WTC11 (cell line): ENCODE data around the gene SLC4A8. TPM values are rescaled to one million over a fixed set of nuclear protein-coding genes. Genes with fewer than 3 reads are reported as not detected.
A peak's percentile ranks its signal among the peaks of the same experiment; 100 is the strongest.

Experiments used
- ATAC-seq: fragments of 200-7000 bp; cut with Tn5 transposase; 2 replicates; pipeline ENCODE4 v1.10.0; 2021; ENCODE audit warnings: mild to moderate bottlenecking, moderate library complexity
- CTCF ChIA-PET: fragments of 300-600 bp; sonication (Branson Sonifier 250); formaldehyde crosslinking; loops from one replicate; lab custom pipeline; 2021; ENCODE audit warnings: antibody characterized with exemption; lab: Charles Lee
- POLR2A ChIA-PET: fragments of 350-600 bp; sonication (Branson Sonifier 250); formaldehyde crosslinking; loops from one replicate; lab custom pipeline; 2021; ENCODE audit warnings: antibody characterized with exemption; lab: Charles Lee
- DNase-seq: peaks from one replicate; pipeline ENCODE4 v3.0.0; 2021; ENCODE audit warnings: low spot score
- H3K27ac Mint-ChIP-seq: 2 replicates; pipeline ENCODE4 v1.8.0; 2021; ENCODE audit warnings: mixed read lengths
- H3K27me3 Mint-ChIP-seq: 2 replicates; pipeline ENCODE4 v1.8.0; 2021; ENCODE audit warnings: low read depth, mild to moderate bottlenecking, moderate library complexity, mixed read lengths
- H3K36me3 Mint-ChIP-seq: 2 replicates; pipeline ENCODE4 v1.8.0; 2021; ENCODE audit warnings: mixed read lengths
- H3K4me1 Mint-ChIP-seq: 2 replicates; pipeline ENCODE4 v1.8.0; 2022; ENCODE audit warnings: mixed read lengths
- H3K4me3 Mint-ChIP-seq: 2 replicates; pipeline ENCODE4 v1.8.0; 2021; ENCODE audit warnings: mild to moderate bottlenecking, moderate library complexity, mixed read lengths
- H3K9me3 Mint-ChIP-seq: 2 replicates; pipeline ENCODE4 v1.8.0; 2021; ENCODE audit warnings: mixed read lengths
- ESRRA ChIP-seq: sonication (generic); formaldehyde crosslinking; IDR thresholded peaks from 2 replicates; pipeline ENCODE4 v1.8.1; 2022; ENCODE audit warnings: mild to moderate bottlenecking, missing genetic modification reagents, borderline replicate concordance
- ETV6 ChIP-seq: sonication (generic); formaldehyde crosslinking; IDR thresholded peaks from 2 replicates; pipeline ENCODE4 v1.8.1; 2022; ENCODE audit warnings: mild to moderate bottlenecking, missing genetic modification reagents
- FOXJ3 ChIP-seq: sonication (generic); formaldehyde crosslinking; IDR thresholded peaks from 2 replicates; pipeline ENCODE4 v1.9.0; 2021; ENCODE audit warnings: missing genetic modification reagents, mild to moderate bottlenecking, borderline replicate concordance
- KAT7 ChIP-seq: sonication (generic); formaldehyde crosslinking; IDR thresholded peaks from 2 replicates; pipeline ENCODE4 v1.8.1; 2023; ENCODE audit warnings: missing genetic modification reagents, mild to moderate bottlenecking, borderline replicate concordance
- NR3C1 ChIP-seq: sonication (generic); formaldehyde crosslinking; conservative IDR thresholded peaks from 2 replicates; pipeline ENCODE4 v1.8.1; 2023; ENCODE audit warnings: low read depth, mild to moderate bottlenecking, missing genetic modification reagents
- OVOL2 ChIP-seq: fragments of 250-450 bp; sonication (Bioruptor Pico); IDR thresholded peaks from 2 replicates; pipeline ENCODE4 v1.9.0; 2021; ENCODE audit warnings: mild to moderate bottlenecking, borderline replicate concordance
- RELA ChIP-seq: sonication (generic); formaldehyde crosslinking; IDR thresholded peaks from 2 replicates; pipeline ENCODE4 v1.8.1; 2022; ENCODE audit warnings: missing genetic modification reagents, mild to moderate bottlenecking, borderline replicate concordance
- RORB ChIP-seq: fragments of 250-450 bp; sonication (Bioruptor Pico); IDR thresholded peaks from 2 replicates; pipeline ENCODE4 v1.9.0; 2021; ENCODE audit warnings: mild to moderate bottlenecking
- ZNF138 ChIP-seq: sonication (generic); formaldehyde crosslinking; conservative IDR thresholded peaks from 2 replicates; pipeline ENCODE4 v1.8.1; 2022; ENCODE audit warnings: mild to moderate bottlenecking, moderate library complexity, missing genetic modification reagents
- ZNF232 ChIP-seq: sonication (generic); formaldehyde crosslinking; IDR thresholded peaks from 2 replicates; pipeline ENCODE4 v1.8.0; 2022; ENCODE audit warnings: mild to moderate bottlenecking, missing genetic modification reagents
- ZNF396 ChIP-seq: fragments of 250-450 bp; sonication (Bioruptor Pico); IDR thresholded peaks from 2 replicates; pipeline ENCODE4 v1.8.0; 2021; ENCODE audit warnings: mild to moderate bottlenecking, moderate library complexity, borderline replicate concordance
- total RNA-seq: library from RNA; stranded (reverse); gene quantifications from 3 replicates; pipeline ENCODE4 v1.2.3, GENCODE V29; 2021
- TF ChIP-seq, protein P1 (sequence below): sonication (generic); formaldehyde crosslinking; IDR thresholded peaks from 2 replicates; pipeline ENCODE4 v1.8.0; 2022; ENCODE audit warnings: mild to moderate bottlenecking, missing genetic modification reagents
- TF ChIP-seq, protein P2 (sequence below): sonication (generic); formaldehyde crosslinking; conservative IDR thresholded peaks from 2 replicates; pipeline ENCODE4 v1.8.1; 2023; ENCODE audit warnings: mild to moderate bottlenecking, low read depth, missing genetic modification reagents, moderate library complexity
- TF ChIP-seq, protein P3 (sequence below): sonication (generic); formaldehyde crosslinking; IDR thresholded peaks from 2 replicates; pipeline ENCODE4 v1.8.0; 2022; ENCODE audit warnings: mild to moderate bottlenecking, missing genetic modification reagents
- TF ChIP-seq, protein P4 (sequence below): sonication (generic); formaldehyde crosslinking; IDR thresholded peaks from 2 replicates; pipeline ENCODE4 v1.8.1; 2022; ENCODE audit warnings: low read depth, mild to moderate bottlenecking, moderate library complexity, missing genetic modification reagents, borderline replicate concordance
- TF ChIP-seq, protein P5 (sequence below): sonication (generic); formaldehyde crosslinking; IDR thresholded peaks from 2 replicates; pipeline ENCODE4 v1.8.1; 2023; ENCODE audit warnings: mild to moderate bottlenecking, missing genetic modification reagents, moderate library complexity
- TF ChIP-seq, protein P6 (sequence below): sonication (generic); formaldehyde crosslinking; IDR thresholded peaks from 2 replicates; pipeline ENCODE4 v1.8.0; 2023; ENCODE audit warnings: mild to moderate bottlenecking, missing genetic modification reagents
- TF ChIP-seq, protein P7 (sequence below): fragments of 250-450 bp; sonication (Bioruptor Pico); IDR thresholded peaks from 2 replicates; pipeline ENCODE4 v1.9.0; 2021; ENCODE audit warnings: mild to moderate bottlenecking
- TF ChIP-seq, protein P8 (sequence below): sonication (generic); formaldehyde crosslinking; IDR thresholded peaks from 2 replicates; pipeline ENCODE4 v1.8.1; 2022; ENCODE audit warnings: mild to moderate bottlenecking, moderate library complexity, missing genetic modification reagents

SLC4A8 gene
- total RNA-seq, 1 experiment from 2014 or later: 16.9 TPM

DNA sequence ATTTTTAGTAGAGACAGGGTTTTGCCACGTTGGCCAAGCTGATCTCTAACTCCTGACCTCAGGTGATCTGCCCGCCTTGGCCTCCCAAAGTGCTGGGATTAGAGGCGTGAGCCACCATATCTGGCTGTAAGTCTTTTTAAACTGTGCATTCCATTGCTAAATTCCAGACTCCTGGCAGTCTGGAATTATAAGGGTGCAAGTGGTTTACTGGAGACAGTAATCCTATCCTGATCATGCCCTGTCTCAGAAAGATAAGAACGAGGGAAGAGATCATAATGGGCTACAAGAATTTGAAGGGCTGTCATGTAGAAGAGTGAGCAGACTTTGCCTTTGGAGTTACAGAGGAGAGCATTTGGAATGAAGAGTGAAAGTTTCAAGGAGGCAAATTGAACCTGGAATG is 6.8 kb upstream of the SLC4A8 start:
- ATAC-seq: no peak
- Mint-ChIP-seq H3K36me3 (no peaks in the 10 kb centered on the region), H3K4me1 (peaks cover 40% of the 10 kb centered on the region), H3K9me3 (no peaks in the 10 kb centered on the region), H3K27ac (peak overlapping the region; percentile 1), H3K27me3 (no peaks in the 10 kb centered on the region), H3K4me3 (no peak overlapping the region)
- TF ChIP-seq ETV6 (CRISPR knock-in tag): no peak
- TF ChIP-seq, protein P1, sequence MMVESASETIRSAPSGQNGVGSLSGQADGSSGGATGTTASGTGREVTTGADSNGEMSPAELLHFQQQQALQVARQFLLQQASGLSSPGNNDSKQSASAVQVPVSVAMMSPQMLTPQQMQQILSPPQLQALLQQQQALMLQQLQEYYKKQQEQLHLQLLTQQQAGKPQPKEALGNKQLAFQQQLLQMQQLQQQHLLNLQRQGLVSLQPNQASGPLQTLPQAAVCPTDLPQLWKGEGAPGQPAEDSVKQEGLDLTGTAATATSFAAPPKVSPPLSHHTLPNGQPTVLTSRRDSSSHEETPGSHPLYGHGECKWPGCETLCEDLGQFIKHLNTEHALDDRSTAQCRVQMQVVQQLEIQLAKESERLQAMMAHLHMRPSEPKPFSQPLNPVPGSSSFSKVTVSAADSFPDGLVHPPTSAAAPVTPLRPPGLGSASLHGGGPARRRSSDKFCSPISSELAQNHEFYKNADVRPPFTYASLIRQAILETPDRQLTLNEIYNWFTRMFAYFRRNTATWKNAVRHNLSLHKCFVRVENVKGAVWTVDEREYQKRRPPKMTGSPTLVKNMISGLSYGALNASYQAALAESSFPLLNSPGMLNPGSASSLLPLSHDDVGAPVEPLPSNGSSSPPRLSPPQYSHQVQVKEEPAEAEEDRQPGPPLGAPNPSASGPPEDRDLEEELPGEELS (CRISPR knock-in tag): no peak
- TF ChIP-seq, protein P2, sequence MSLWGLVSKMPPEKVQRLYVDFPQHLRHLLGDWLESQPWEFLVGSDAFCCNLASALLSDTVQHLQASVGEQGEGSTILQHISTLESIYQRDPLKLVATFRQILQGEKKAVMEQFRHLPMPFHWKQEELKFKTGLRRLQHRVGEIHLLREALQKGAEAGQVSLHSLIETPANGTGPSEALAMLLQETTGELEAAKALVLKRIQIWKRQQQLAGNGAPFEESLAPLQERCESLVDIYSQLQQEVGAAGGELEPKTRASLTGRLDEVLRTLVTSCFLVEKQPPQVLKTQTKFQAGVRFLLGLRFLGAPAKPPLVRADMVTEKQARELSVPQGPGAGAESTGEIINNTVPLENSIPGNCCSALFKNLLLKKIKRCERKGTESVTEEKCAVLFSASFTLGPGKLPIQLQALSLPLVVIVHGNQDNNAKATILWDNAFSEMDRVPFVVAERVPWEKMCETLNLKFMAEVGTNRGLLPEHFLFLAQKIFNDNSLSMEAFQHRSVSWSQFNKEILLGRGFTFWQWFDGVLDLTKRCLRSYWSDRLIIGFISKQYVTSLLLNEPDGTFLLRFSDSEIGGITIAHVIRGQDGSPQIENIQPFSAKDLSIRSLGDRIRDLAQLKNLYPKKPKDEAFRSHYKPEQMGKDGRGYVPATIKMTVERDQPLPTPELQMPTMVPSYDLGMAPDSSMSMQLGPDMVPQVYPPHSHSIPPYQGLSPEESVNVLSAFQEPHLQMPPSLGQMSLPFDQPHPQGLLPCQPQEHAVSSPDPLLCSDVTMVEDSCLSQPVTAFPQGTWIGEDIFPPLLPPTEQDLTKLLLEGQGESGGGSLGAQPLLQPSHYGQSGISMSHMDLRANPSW (CRISPR knock-in tag): no peak
- TF ChIP-seq, protein P3, sequence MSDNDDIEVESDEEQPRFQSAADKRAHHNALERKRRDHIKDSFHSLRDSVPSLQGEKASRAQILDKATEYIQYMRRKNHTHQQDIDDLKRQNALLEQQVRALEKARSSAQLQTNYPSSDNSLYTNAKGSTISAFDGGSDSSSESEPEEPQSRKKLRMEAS (CRISPR knock-in tag): no peak
- TF ChIP-seq, protein P4, sequence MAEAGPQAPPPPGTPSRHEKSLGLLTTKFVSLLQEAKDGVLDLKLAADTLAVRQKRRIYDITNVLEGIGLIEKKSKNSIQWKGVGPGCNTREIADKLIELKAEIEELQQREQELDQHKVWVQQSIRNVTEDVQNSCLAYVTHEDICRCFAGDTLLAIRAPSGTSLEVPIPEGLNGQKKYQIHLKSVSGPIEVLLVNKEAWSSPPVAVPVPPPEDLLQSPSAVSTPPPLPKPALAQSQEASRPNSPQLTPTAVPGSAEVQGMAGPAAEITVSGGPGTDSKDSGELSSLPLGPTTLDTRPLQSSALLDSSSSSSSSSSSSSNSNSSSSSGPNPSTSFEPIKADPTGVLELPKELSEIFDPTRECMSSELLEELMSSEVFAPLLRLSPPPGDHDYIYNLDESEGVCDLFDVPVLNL: no peak
- no peak for TF ChIP-seq OVOL2
- TF ChIP-seq FOXJ3 (CRISPR knock-in tag): no peak
- no peak for TF ChIP-seq ZNF138
- TF ChIP-seq, protein P5, sequence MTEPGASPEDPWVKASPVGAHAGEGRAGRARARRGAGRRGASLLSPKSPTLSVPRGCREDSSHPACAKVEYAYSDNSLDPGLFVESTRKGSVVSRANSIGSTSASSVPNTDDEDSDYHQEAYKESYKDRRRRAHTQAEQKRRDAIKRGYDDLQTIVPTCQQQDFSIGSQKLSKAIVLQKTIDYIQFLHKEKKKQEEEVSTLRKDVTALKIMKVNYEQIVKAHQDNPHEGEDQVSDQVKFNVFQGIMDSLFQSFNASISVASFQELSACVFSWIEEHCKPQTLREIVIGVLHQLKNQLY (CRISPR knock-in tag): no peak
- TF ChIP-seq, protein P6, sequence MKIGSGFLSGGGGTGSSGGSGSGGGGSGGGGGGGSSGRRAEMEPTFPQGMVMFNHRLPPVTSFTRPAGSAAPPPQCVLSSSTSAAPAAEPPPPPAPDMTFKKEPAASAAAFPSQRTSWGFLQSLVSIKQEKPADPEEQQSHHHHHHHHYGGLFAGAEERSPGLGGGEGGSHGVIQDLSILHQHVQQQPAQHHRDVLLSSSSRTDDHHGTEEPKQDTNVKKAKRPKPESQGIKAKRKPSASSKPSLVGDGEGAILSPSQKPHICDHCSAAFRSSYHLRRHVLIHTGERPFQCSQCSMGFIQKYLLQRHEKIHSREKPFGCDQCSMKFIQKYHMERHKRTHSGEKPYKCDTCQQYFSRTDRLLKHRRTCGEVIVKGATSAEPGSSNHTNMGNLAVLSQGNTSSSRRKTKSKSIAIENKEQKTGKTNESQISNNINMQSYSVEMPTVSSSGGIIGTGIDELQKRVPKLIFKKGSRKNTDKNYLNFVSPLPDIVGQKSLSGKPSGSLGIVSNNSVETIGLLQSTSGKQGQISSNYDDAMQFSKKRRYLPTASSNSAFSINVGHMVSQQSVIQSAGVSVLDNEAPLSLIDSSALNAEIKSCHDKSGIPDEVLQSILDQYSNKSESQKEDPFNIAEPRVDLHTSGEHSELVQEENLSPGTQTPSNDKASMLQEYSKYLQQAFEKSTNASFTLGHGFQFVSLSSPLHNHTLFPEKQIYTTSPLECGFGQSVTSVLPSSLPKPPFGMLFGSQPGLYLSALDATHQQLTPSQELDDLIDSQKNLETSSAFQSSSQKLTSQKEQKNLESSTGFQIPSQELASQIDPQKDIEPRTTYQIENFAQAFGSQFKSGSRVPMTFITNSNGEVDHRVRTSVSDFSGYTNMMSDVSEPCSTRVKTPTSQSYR (CRISPR knock-in tag): no peak
- TF ChIP-seq RORB (CRISPR knock-in tag): no peak
- no peak for TF ChIP-seq ESRRA (CRISPR knock-in tag)
- no peak for TF ChIP-seq ZNF396 (CRISPR knock-in tag)
- TF ChIP-seq RELA: no peak
- no peak for TF ChIP-seq KAT7 (CRISPR knock-in tag)
- no peak for TF ChIP-seq ZNF232
- TF ChIP-seq, protein P7, sequence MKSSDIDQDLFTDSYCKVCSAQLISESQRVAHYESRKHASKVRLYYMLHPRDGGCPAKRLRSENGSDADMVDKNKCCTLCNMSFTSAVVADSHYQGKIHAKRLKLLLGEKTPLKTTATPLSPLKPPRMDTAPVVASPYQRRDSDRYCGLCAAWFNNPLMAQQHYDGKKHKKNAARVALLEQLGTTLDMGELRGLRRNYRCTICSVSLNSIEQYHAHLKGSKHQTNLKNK (CRISPR knock-in tag): no peak
- TF ChIP-seq NR3C1 (CRISPR knock-in tag): no peak
- TF ChIP-seq, protein P8, sequence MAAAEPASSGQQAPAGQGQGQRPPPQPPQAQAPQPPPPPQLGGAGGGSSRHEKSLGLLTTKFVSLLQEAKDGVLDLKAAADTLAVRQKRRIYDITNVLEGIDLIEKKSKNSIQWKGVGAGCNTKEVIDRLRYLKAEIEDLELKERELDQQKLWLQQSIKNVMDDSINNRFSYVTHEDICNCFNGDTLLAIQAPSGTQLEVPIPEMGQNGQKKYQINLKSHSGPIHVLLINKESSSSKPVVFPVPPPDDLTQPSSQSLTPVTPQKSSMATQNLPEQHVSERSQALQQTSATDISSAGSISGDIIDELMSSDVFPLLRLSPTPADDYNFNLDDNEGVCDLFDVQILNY (CRISPR knock-in tag): no peak
- CTCF ChIA-PET: no interaction called here
- DNase-seq: no peak
- POLR2A ChIA-PET: no interaction called here
